Effector CD8-positive, alpha-beta T cell (primary cell): ENCODE results near the gene RNF220.

ENCODE experiments used
- DNase-seq: peaks from one replicate; lab custom pipeline; 2025; lab: John Stamatoyannopoulos, UW
- total RNA-seq, 4 experiments: gene quantifications; one replicate each; lab custom pipeline; 2026; lab: John Stamatoyannopoulos, UW

Gene RNF220
- total RNA-seq = 130 to 187 (median 141) reads per million in 4 experiments

- DNase-seq = no peak
Measured at GRCh38 chr1:44405031-44405797, at the start of gene RNF220. Gene RNF220 (plus strand): TSS chr1:44405255.

GRCh38 chr1:44355582-44356305 lies 49.3 kb upstream of the RNF220 start:
- DNase-seq = no peak

- DNase-seq = no peak
Measured at GRCh38 chr1:44357710-44358109, 47.3 kb upstream of the RNF220 start.

GRCh38 chr1:44359234-44359935 lies 45.7 kb upstream of the RNF220 start:
- no peak for DNase-seq

GRCh38 chr1:44361478-44361877 lies 43.6 kb upstream of the RNF220 start:
- no peak for DNase-seq

- no peak for DNase-seq
Measured at GRCh38 chr1:44366371-44366975, 38.6 kb upstream of the RNF220 start.

- no peak for DNase-seq
Measured at GRCh38 chr1:44367944-44368343, 37.1 kb upstream of the RNF220 start.

GRCh38 chr1:44368471-44369151 lies 36.4 kb upstream of the RNF220 start:
- no peak for DNase-seq

- no peak for DNase-seq
Measured at GRCh38 chr1:44371206-44371605, 33.8 kb upstream of the RNF220 start.

- no peak for DNase-seq
Measured at GRCh38 chr1:44375547-44375946, 29.5 kb upstream of the RNF220 start.

GRCh38 chr1:44377925-44378784 lies 26.9 kb upstream of the RNF220 start:
- peak; percentile 13 for DNase-seq

GRCh38 chr1:44380666-44381177 lies 24.3 kb upstream of the RNF220 start:
- no peak for DNase-seq

- DNase-seq = no peak
Measured at GRCh38 chr1:44388551-44388950, 16.5 kb upstream of the RNF220 start.

GRCh38 chr1:44389437-44389836 lies 15.6 kb upstream of the RNF220 start:
- no peak for DNase-seq

GRCh38 chr1:44390277-44390676 lies 14.8 kb upstream of the RNF220 start:
- DNase-seq = no peak

GRCh38 chr1:44401256-44402228 lies 3.5 kb upstream of the RNF220 start:
- no peak for DNase-seq

GRCh38 chr1:44405798-44406736 lies 1.0 kb downstream of the RNF220 start:
- no peak for DNase-seq
